Measurements from ENCODE around the gene UXT. TPM values are rescaled to one million over a fixed set of nuclear protein-coding genes. Genes with fewer than 3 reads are reported as not detected.

The UXT gene
- total and polyA plus RNA-seq, 9 of the 15 experiments (the other 6 are each of a cell fraction or from before 2014, with no cell fraction given), result 141 to 300 (median 204) TPM

DNA sequence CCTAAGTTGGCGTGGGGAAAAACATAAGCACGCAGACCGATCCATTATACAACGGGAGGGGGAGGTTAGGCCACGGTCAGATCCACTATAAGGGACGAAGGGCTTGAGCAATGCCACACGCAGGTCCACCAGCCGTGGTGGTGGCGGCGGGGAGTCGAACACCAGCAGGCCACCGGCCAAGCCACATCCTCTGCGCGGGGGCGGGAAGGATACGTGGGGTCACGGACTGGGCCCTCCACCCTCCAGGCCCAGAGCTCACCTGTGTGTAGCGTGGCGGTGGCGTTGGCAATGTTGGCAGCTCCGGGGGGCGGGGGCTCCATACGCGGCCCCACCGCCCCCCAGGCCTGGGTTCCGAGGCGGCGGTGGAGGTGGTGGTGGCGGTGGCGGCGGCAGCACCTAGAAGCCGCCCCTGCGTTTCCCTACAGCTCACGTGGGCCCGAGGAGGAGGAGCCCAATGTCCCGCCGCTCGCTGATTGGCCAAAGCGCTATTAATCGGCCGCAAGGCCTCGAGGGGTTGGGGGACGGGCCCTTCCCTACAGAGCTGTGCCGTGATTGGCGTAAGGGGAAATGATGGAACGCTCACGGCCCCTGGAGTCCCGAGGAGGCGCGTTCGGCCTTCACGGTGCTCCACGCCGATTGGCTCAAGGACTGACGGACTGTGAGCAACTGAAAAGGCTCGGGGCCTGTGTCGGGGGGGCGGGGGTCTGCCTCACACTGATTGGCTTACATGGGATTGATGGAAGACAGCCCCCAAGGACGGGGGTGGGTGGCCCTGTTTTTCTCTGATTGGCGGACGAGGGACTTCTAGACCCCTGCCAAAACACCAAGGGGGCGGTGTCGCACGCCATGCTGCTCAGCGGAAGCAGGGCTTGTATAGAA is 8.6 kb downstream of the UXT start, which contains the start of gene ELK1 (continued):
- TF ChIP-seq POLR3A (IDR thresholded peaks at IDR 0.05; ENCODE audit: borderline replicate concordance, extremely low read depth, insufficient read depth, insufficient read length) (no peak), NCOR1 (IDR thresholded peaks at IDR 0.05) (no peak), ESRRA (IDR thresholded peaks at IDR 0.05; ENCODE audit: borderline replicate concordance, low read depth) (0 out of 2 replicates have a peak, but pooled peaks have one; percentile 42), C11orf30 (IDR thresholded peaks at IDR 0.05; ENCODE audit: low read depth) (no peak), ZSCAN29 (IDR thresholded peaks at IDR 0.05) (no peak), SRF (CRISPR knock-in tag; IDR thresholded peaks at IDR 0.05) (peak in 1 of 2 experiments; percentile 54; a peak in 1 of 4 replicates), GABPB2 (CRISPR knock-in tag; conservative IDR thresholded peaks at IDR 0.05) (no peak), ZNF436 (CRISPR knock-in tag; IDR thresholded peaks at IDR 0.05) (no peak), HNRNPH1 (optimal IDR thresholded peaks at IDR 0.05; ENCODE audit: low read depth, low read length) (no peak), XRCC4 (IDR thresholded peaks at IDR 0.05; ENCODE audit: extremely low read depth, insufficient read depth, insufficient read length) (no peak)
- TF ChIP-seq, protein P1, sequence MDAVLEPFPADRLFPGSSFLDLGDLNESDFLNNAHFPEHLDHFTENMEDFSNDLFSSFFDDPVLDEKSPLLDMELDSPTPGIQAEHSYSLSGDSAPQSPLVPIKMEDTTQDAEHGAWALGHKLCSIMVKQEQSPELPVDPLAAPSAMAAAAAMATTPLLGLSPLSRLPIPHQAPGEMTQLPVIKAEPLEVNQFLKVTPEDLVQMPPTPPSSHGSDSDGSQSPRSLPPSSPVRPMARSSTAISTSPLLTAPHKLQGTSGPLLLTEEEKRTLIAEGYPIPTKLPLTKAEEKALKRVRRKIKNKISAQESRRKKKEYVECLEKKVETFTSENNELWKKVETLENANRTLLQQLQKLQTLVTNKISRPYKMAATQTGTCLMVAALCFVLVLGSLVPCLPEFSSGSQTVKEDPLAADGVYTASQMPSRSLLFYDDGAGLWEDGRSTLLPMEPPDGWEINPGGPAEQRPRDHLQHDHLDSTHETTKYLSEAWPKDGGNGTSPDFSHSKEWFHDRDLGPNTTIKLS (IDR thresholded peaks at IDR 0.05; ENCODE audit: borderline replicate concordance, low read depth), result peak; percentile 47; the same call in 1 of the 2 replicates
- TF ChIP-seq, protein P2, sequence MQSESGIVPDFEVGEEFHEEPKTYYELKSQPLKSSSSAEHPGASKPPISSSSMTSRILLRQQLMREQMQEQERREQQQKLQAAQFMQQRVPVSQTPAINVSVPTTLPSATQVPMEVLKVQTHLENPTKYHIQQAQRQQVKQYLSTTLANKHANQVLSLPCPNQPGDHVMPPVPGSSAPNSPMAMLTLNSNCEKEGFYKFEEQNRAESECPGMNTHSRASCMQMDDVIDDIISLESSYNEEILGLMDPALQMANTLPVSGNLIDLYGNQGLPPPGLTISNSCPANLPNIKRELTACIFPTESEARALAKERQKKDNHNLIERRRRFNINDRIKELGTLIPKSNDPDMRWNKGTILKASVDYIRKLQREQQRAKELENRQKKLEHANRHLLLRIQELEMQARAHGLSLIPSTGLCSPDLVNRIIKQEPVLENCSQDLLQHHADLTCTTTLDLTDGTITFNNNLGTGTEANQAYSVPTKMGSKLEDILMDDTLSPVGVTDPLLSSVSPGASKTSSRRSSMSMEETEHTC (IDR thresholded peaks at IDR 0.05), result 0 out of 2 replicates have a peak, but pooled peaks have one; percentile 8
- TF ChIP-seq, protein P3, sequence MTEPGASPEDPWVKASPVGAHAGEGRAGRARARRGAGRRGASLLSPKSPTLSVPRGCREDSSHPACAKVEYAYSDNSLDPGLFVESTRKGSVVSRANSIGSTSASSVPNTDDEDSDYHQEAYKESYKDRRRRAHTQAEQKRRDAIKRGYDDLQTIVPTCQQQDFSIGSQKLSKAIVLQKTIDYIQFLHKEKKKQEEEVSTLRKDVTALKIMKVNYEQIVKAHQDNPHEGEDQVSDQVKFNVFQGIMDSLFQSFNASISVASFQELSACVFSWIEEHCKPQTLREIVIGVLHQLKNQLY (CRISPR knock-in tag; conservative IDR thresholded peaks at IDR 0.05), result no peak
- TF ChIP-seq, protein P4, sequence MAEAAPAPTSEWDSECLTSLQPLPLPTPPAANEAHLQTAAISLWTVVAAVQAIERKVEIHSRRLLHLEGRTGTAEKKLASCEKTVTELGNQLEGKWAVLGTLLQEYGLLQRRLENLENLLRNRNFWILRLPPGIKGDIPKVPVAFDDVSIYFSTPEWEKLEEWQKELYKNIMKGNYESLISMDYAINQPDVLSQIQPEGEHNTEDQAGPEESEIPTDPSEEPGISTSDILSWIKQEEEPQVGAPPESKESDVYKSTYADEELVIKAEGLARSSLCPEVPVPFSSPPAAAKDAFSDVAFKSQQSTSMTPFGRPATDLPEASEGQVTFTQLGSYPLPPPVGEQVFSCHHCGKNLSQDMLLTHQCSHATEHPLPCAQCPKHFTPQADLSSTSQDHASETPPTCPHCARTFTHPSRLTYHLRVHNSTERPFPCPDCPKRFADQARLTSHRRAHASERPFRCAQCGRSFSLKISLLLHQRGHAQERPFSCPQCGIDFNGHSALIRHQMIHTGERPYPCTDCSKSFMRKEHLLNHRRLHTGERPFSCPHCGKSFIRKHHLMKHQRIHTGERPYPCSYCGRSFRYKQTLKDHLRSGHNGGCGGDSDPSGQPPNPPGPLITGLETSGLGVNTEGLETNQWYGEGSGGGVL (CRISPR knock-in tag; IDR thresholded peaks at IDR 0.05), result no peak
- TF ChIP-seq, protein P5, sequence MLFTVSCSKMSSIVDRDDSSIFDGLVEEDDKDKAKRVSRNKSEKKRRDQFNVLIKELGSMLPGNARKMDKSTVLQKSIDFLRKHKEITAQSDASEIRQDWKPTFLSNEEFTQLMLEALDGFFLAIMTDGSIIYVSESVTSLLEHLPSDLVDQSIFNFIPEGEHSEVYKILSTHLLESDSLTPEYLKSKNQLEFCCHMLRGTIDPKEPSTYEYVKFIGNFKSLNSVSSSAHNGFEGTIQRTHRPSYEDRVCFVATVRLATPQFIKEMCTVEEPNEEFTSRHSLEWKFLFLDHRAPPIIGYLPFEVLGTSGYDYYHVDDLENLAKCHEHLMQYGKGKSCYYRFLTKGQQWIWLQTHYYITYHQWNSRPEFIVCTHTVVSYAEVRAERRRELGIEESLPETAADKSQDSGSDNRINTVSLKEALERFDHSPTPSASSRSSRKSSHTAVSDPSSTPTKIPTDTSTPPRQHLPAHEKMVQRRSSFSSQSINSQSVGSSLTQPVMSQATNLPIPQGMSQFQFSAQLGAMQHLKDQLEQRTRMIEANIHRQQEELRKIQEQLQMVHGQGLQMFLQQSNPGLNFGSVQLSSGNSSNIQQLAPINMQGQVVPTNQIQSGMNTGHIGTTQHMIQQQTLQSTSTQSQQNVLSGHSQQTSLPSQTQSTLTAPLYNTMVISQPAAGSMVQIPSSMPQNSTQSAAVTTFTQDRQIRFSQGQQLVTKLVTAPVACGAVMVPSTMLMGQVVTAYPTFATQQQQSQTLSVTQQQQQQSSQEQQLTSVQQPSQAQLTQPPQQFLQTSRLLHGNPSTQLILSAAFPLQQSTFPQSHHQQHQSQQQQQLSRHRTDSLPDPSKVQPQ (CRISPR knock-in tag; IDR thresholded peaks at IDR 0.05; ENCODE audit: borderline replicate concordance), result no peak
